HUES6 (cell line): ENCODE data around the gene F7.

Source experiments
- H3K27ac ChIP-seq: 2 replicates; pipeline ENCODE4 v1.7.0; 2013; ENCODE audit warnings: low read depth, mild to moderate bottlenecking, low read length, inconsistent platforms
- H3K27me3 ChIP-seq: 2 replicates; pipeline ENCODE4 v1.6.1; 2013; ENCODE audit warnings: low read length; ENCODE audit not compliant: control insufficient read depth, insufficient read depth
- H3K36me3 ChIP-seq: 2 replicates; pipeline ENCODE4 v1.6.1; 2013; ENCODE audit warnings: low read length; ENCODE audit not compliant: control insufficient read depth, insufficient read depth
- H3K4me1 ChIP-seq: 2 replicates; pipeline ENCODE4 v1.6.1; 2013; ENCODE audit warnings: low read length; ENCODE audit not compliant: control insufficient read depth, insufficient read depth
- H3K4me3 ChIP-seq: 2 replicates; pipeline ENCODE4 v1.5.1; 2013; ENCODE audit warnings: low read depth, low read length
- H3K9ac ChIP-seq: one replicate; pipeline ENCODE4 v1.6.1; 2013; ENCODE audit warnings: mild to moderate bottlenecking, low read length
- H3K9me3 ChIP-seq: 2 replicates; pipeline ENCODE4 v1.6.1; 2013; ENCODE audit warnings: low read depth, low read length; ENCODE audit not compliant: control insufficient read depth, insufficient read depth

The F7 gene

DNA sequence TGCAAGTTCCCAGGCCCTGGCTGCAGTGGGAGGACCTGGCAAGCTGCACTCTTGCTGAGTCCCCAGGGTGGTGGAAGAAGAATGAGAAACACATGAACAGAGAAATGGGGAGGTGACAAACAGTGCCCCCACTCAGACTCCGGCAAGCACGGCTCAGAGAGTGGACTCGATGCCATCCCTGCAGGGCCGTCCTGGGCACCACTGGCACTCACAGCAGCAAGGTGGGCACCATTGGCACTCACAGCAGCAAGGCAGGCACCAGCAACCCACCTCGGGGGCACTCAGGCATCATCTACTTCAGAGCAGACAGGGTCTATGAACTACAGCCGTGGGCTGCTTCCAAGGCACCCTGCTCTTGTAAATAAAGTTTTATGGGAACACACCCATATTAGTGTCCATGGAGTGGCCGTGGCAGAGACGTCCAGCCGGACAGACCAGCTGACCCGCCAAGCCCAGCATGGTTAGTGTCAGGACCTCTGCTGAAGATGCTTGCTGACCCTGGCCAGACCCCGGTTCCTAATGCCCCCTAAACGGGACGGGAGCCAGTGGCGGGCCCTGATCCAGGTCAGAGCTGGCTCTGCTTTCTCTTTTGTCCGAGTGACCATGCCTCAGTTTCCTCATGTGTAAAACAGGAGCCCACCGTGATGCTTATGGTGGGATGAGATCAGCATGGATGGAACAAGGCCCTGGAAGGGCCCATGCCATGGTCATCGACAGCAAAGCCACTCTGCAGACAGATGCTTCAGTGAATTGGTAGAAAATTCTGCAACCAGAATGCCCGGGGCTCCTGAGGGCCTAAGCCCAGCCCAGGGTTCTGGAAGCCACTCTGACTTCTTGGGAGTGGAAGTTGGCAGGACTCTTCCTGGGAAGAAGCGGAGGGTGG is 14.9 kb downstream of the F7 start:
- H3K9me3 ChIP-seq: no peaks in the 10 kb centered on the region
- no peaks in the 10 kb centered on the region for H3K36me3 ChIP-seq
- H3K9ac ChIP-seq: no peak overlapping the region
- no peak overlapping the region for H3K27ac ChIP-seq
- no peaks in the 10 kb centered on the region; the same call in 1 of the 2 replicates for H3K27me3 ChIP-seq
- H3K4me3 ChIP-seq: no peak overlapping the region
- H3K4me1 ChIP-seq: peaks cover 13% of the 10 kb centered on the region; the same call in 1 of the 2 replicates

DNA sequence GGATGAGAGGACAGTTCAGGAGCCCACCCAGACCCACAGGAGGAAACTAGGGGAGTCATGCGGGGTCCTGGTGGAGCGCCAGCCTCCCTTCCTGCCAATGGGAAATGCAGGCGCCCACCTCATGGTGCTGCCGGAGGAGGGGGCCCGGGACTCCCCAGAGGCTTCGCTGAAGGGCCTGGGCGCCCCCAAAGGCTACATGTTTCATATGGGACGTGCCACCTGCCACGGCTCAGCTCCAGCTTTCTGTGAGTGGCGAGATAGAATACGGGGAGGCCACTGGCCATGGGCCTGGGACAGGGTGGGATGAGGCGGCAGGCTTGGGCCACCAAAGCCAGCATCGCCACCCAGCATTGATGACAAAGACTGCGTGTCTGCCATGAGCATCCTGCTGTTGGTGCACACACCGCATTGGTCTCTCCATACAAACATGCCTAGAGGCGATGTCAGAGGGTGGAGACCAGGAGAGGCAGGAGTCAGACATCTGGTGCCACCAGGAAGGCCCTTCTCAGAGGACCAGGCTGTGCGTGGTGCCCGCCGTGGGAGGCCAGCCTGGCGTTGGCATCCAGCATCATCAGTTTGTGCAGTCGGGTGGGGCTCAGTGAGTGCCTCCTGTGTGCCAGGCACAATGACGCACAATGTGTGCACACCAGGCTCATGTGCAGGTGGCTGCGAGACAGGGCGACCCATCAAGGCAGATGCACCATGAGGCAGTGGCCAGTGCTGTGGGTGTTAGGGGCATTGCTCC is 15.8 kb downstream of the F7 start:
- Histone ChIP-seq H3K27me3 (no peaks in the 10 kb centered on the region; the same call in 1 of the 2 replicates), H3K36me3 (no peaks in the 10 kb centered on the region), H3K4me1 (peaks cover 13% of the 10 kb centered on the region; the same call in 1 of the 2 replicates), H3K9me3 (no peaks in the 10 kb centered on the region), H3K4me3 (no peak overlapping the region), H3K27ac (no peak overlapping the region), H3K9ac (no peak overlapping the region)

DNA sequence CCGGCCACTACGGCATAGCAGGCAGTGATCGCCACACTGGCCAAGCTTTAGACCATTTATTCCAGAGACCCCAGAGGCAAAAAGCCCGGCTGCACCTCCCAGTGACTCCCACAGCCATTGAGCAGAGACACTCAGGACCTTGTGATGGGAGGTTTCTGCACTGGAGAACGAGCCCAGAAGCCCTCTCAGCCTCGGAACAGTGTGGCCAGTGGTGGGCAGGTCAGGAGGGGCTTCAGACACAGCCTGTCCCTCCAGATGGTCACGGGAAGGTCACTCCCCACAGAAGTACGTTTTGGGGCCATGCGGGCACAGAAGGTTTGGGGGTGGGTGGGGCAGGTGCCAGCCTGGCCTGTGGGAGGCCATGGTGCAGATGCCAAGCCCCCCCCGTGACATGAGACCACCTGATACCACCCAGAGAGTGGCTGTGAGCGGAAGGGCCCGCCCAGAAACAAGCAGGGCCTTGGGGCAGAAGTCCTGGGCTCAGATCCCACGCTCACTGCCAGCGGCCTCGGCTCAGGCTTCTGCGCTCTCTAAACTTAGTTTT is 16.4 kb downstream of the F7 start:
- H3K9me3 ChIP-seq: no peaks in the 10 kb centered on the region
- peak overlapping the region; percentile 1 for H3K9ac ChIP-seq
- peaks cover 12% of the 10 kb centered on the region; the same call in 1 of the 2 replicates for H3K4me1 ChIP-seq
- H3K27me3 ChIP-seq: no peaks in the 10 kb centered on the region; the same call in 1 of the 2 replicates
- no peak overlapping the region for H3K27ac ChIP-seq
- H3K4me3 ChIP-seq: no peak overlapping the region
- no peaks in the 10 kb centered on the region for H3K36me3 ChIP-seq

DNA sequence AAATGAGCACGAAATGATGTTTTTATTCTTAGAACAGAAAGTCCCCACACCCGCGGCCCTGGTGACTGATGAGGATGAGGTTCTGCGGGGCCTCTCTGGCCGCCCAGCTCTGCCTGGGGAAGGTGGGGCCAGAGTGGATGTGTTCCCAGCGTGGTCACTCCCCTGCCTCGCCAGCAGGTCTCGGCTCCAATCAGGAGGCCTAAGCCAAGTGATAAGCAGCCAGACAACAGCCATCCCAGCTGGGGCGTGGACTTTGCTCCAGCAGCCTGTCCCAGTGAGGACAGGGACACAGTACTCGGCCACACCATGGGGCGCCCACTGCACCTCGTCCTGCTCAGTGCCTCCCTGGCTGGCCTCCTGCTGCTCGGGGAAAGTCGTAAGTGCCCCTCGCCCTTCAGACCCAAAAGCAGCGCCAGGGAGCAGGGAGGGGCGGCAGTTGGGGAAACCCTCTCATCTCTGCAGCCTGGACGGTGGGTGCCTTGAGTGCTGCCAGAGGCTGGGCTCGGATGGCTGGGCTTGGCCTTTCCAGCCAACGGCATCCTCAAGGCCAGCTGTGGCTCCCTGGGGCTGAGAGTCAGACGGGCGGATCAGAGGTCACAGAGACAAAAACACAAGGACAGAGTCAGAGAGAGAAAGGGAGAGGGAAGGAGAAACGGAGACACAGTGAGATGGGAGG is 17.1 kb downstream of the F7 start, which contains the start of gene F10:
Gene F10 (plus strand): TSS at position 250 of the 676 bp plus-strand sequence. CDS start 57 bp downstream, at position 307.
- Histone ChIP-seq H3K27ac (no peak within 1 kb of the TSS), H3K4me3 (peak within 1 kb of the TSS; percentile 12; the same call in 1 of the 2 replicates), H3K9ac (peak within 1 kb of the TSS; percentile 1), H3K27me3 (no peaks in the 10 kb centered on the region; the same call in 1 of the 2 replicates), H3K4me1 (peaks cover 9% of the 10 kb centered on the region; the same call in 1 of the 2 replicates), H3K9me3 (no peaks in the 10 kb centered on the region), H3K36me3 (no peaks in the 10 kb centered on the region)

DNA sequence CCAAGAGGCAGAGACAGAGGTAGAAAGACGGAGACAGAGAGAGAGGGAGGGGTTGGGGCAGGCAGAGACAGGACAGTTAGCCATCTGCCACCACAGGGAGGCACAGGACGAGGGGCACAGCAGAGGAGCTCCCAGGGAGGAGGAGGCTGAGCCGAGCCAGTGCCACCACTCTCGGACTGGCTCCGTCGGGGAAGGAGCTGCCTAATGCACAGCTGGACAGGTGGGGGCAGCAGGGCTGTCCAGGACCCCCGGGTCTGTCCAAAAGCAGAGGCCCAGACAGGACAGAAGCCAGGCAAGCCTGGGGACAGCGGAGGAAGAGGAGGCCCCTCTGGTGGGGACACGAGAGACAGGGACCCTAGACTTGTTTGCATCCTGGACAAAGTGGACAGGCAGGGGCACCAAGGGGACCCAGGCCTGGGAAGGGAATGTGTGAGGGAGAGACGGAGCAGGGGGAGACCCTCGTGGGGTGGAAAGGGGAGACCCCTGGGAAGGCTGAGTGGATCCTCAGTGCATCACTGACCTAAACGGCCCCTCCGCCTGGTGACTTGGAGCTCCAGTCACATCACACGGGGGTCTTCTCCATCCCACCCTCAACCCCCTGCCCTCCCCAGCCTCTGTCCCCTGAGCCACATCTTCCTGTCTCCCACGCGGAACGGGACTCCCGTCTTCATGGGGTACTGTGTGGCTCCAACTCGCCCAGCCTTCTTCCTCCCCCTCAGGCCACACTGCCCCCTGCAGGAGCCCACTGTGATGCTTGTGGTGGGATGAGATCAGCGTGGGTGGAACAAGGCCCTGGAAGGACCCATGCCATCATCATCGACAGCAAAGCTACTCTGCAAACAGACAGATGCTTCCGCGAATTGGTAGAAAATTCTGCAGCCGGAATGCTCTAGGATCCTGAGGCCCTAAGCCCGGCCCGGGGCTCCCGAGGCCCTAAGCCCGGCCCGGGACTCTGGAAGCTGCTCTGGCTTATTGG is 17.9 kb downstream of the F7 start:
- H3K9me3 ChIP-seq: no peaks in the 10 kb centered on the region
- no peaks in the 10 kb centered on the region for H3K36me3 ChIP-seq
- peaks cover 9% of the 10 kb centered on the region; the same call in 1 of the 2 replicates for H3K4me1 ChIP-seq
- H3K27ac ChIP-seq: no peak overlapping the region
- H3K9ac ChIP-seq: no peak overlapping the region
- H3K4me3 ChIP-seq: peak overlapping the region; percentile 12; the same call in 1 of the 2 replicates
- no peaks in the 10 kb centered on the region; the same call in 1 of the 2 replicates for H3K27me3 ChIP-seq

DNA sequence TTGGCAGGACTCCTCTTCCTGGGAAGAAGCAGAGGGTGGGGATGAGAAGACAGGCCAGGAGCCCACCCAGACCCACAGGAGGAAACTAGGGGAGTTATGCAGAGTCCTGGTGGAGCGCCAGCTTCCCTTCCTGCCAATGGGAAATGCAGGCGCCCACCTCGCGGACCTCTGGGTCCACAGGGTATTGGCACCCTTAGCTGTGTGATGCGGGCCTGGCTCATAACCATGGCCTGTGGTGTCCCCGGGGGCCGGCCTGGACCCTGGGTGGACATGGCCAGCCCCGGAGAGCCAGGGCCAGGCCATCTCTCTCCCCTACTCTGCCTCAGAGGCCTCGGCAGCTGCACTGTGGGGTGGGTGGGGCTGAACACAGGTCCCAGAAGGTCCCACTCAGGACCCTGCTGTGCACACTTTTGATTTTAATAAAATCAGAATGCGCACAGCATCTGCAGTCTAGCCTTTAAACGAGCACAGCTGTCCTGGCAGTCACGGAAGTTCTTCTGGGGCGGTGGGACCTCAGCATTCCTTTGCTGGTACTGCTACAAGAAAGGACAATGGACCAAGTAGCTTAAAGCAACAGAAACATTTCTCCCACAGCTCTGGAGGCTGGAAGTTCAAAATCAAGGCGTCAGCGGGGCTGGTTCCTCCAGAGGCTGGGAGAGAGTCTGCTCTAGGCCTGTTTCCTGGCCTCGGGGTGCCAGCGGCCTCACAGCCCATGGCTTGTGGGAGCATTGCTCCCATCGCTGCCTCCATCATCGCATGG is 18.8 kb downstream of the F7 start:
- Histone ChIP-seq H3K9ac (no peak overlapping the region), H3K4me3 (no peak overlapping the region), H3K27ac (no peak overlapping the region), H3K36me3 (no peaks in the 10 kb centered on the region), H3K27me3 (no peaks in the 10 kb centered on the region; the same call in 1 of the 2 replicates), H3K9me3 (no peaks in the 10 kb centered on the region), H3K4me1 (peaks cover 9% of the 10 kb centered on the region; the same call in 1 of the 2 replicates)

DNA sequence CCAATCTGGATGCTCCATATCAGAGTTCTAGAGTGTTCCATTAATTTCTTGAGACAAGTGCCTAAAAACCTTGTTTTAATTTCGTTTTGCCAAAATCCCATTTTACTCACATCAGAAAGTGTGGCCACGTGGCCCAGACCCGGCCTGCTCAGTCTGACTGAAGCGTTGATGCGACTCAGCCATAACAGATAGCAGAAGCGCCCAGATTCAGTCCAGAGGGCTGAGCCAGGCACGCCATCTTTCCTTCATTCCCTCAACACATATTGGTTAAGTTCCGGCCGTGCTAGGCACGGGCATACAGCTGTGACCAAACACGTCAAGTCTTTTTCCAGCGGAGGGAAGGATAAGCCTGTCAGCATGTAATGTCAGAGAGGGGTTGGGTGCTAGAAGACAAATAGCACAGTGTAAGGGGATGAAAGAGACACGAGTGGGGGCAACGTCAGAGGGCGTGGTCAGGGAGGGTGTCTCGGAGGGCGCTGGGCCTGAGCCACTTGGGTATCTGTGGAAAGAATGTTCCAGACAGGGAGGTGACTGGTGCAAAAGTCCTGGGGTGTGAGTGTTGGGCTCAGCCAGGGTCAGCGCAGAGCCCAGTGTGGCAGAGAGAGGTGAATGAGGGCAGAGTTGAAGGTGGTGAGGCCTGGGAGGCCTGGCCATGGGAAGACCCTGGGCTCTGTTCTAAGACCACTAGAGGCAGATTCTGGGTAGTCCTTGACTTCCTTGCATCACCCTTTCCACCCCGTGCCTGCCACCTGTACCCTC is 20.1 kb downstream of the F7 start:
- H3K27ac ChIP-seq: no peak overlapping the region
- H3K9me3 ChIP-seq: no peaks in the 10 kb centered on the region
- H3K4me3 ChIP-seq: no peak overlapping the region
- peaks cover 1% of the 10 kb centered on the region; the same call in 1 of the 2 replicates for H3K27me3 ChIP-seq
- no peak overlapping the region for H3K9ac ChIP-seq
- H3K36me3 ChIP-seq: no peaks in the 10 kb centered on the region
- peaks cover 9% of the 10 kb centered on the region; the same call in 1 of the 2 replicates for H3K4me1 ChIP-seq

DNA sequence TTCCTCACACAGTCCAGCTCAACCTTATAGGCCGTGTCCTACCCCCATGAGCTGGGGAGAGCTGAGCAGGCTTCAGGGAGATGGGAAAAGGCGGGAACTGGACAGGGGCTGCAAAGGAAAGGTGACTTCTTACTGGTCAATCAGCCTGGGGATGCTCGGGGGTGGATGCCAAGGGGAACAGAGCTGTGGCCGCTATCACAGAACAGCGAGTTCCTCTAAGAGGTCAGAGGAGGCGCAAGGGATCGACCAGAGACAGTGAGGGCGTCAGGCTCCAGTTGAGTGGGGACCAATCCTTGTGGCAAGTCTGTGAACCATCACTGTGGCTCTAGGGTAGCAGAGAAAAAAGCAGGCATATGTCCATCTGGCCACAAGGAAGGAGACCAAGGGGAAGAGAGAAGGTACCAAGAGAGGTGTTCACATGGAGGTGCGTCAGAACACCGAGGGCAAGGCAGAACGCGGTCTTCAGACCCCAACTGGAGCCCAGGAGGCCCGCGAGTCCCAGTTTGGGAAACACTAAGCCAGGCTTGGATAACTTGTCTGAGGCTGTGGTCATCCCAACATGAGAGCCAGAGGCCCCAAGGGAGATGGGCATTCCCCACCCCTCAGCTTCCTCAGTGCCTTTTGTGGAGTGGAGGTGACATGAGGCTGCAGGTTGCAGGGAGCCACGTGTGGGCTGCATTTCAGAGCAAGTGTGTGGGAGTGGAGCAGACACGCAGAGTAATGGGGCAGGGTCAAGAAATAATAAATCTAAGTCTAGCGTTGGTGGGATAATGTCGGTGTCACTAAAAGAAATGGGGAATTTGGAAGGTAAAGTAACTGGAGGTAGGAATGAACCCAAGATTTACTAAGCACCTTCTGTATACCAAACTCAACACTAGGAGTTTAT is 20.9 kb downstream of the F7 start:
- Histone ChIP-seq H3K9ac (no peak overlapping the region), H3K9me3 (no peaks in the 10 kb centered on the region), H3K4me1 (peaks cover 9% of the 10 kb centered on the region; the same call in 1 of the 2 replicates), H3K4me3 (no peak overlapping the region), H3K36me3 (no peaks in the 10 kb centered on the region), H3K27me3 (peaks cover 6% of the 10 kb centered on the region; the same call in 1 of the 2 replicates), H3K27ac (no peak overlapping the region)
